ENCODE results near the gene GNG4.

GNG4 gene

GRCh38 chr1:235649368-235650163, at the start of gene GNG4:
Gene GNG4 (minus strand): TSS chr1:235649784. CDS start chr1:235583838, 65,946 bp downstream.
- peak within 1 kb of the TSS; percentile 52 for H3K4me3 ChIP-seq (ENCODE audit: low read depth, low read length)
- no peak for DNase-seq (ENCODE audit: low read depth, low spot score)
- ChIA-PET POLR2A (no interaction called here), CTCF (interaction anchor here (0.9 kb wide), 1 partner anchor 16 kb away, joined by 3 read pairs; no protein-coding TSS in a partner anchor)
- no peak for TF ChIP-seq CTCF (IDR thresholded peaks at IDR 0.05; ENCODE audit: insufficient read depth, low read length, missing control alignments)

- DNase-seq (ENCODE audit: low read depth, low spot score) = no peak
- CTCF ChIA-PET = interaction anchor here (0.6 to 2.3 kb wide), 2 partner anchors 37 to 274 kb away, joined by 3 to 6 read pairs; no protein-coding TSS in a partner anchor
- TF ChIP-seq CTCF (IDR thresholded peaks at IDR 0.05; ENCODE audit: insufficient read depth, low read length, missing control alignments) = no peak
- no peak overlapping the region for H3K4me3 ChIP-seq (ENCODE audit: low read depth, low read length)
- POLR2A ChIA-PET = no interaction called here
Measured at GRCh38 chr1:235697508-235697907, 47.9 kb upstream of the GNG4 start.

GRCh38 chr1:235689356-235689755, 39.8 kb upstream of the GNG4 start:
- no peak for DNase-seq (ENCODE audit: low read depth, low spot score)
- no peak overlapping the region for H3K4me3 ChIP-seq (ENCODE audit: low read depth, low read length)
- ChIA-PET POLR2A (no interaction called here), CTCF (no interaction called here)
- TF ChIP-seq CTCF (IDR thresholded peaks at IDR 0.05; ENCODE audit: insufficient read depth, low read length, missing control alignments) = no peak

- no peak for DNase-seq (ENCODE audit: low read depth, low spot score)
- CTCF ChIA-PET = no interaction called here
- POLR2A ChIA-PET = no interaction called here
- TF ChIP-seq CTCF (IDR thresholded peaks at IDR 0.05; ENCODE audit: insufficient read depth, low read length, missing control alignments) = no peak
- no peak overlapping the region for H3K4me3 ChIP-seq (ENCODE audit: low read depth, low read length)
Measured at GRCh38 chr1:235688096-235688495, 38.5 kb upstream of the GNG4 start.

- TF ChIP-seq CTCF (IDR thresholded peaks at IDR 0.05; ENCODE audit: insufficient read depth, low read length, missing control alignments) = no peak
- ChIA-PET CTCF (interaction anchor here (1.4 kb wide), 2 partner anchors 18 to 170 kb away, joined by 4 read pairs; no protein-coding TSS in a partner anchor), POLR2A (interaction anchor here (0.6 kb wide), 2 partner anchors 20 to 100 kb away, joined by 3 read pairs; no protein-coding TSS in a partner anchor)
- DNase-seq (ENCODE audit: low read depth, low spot score) = no peak
- no peak overlapping the region for H3K4me3 ChIP-seq (ENCODE audit: low read depth, low read length)
Measured at GRCh38 chr1:235683653-235684052, 34.1 kb upstream of the GNG4 start.

- H3K4me3 ChIP-seq (ENCODE audit: low read depth, low read length) = no peak overlapping the region
- DNase-seq (ENCODE audit: low read depth, low spot score) = no peak
- no peak for TF ChIP-seq CTCF (IDR thresholded peaks at IDR 0.05; ENCODE audit: insufficient read depth, low read length, missing control alignments)
- ChIA-PET CTCF (no interaction called here), POLR2A (no interaction called here)
Measured at GRCh38 chr1:235682216-235682615, 32.6 kb upstream of the GNG4 start.
